Measurements from ENCODE around the gene FCN3. TPM values are rescaled to one million over a fixed set of nuclear protein-coding genes. Genes with fewer than 3 reads are reported as not detected.

FCN3 gene
- total and polyA plus RNA-seq, 9 of the 15 experiments (the other 6 are each of a cell fraction or from before 2014, with no cell fraction given) = 0.49 TPM; not detected in 8

- Histone ChIP-seq H3K4me3 (no peak overlapping the region), H3K36me3 (ENCODE audit: control insufficient read depth, insufficient read depth, low read length) (peaks cover 84% of the 10 kb centered on the region), H3K9me1 (ENCODE audit: control insufficient read depth, insufficient read depth, low read length) (peaks cover 3% of the 10 kb centered on the region), H3K9me3 (replicated peaks; ENCODE audit: control insufficient read depth, insufficient read depth, low read depth, low read length) (no peaks in the 10 kb centered on the region), H3K4me2 (ENCODE audit: insufficient read depth, low read length) (no peak overlapping the region), H3K27me3 (ENCODE audit: control insufficient read depth in 2 of 2, insufficient read depth in 2 of 2, low read length in 2 of 2) (no peaks in the 10 kb centered on the region), H3K27ac (ENCODE audit: extremely low read depth, low read depth, low read length) (no peak overlapping the region; the same call in 2 of the 3 replicates), H2AFZ (ENCODE audit: low read depth, low read length) (no peak overlapping the region), H3K4me1 (replicated peaks in 1 of 2; ENCODE audit: control insufficient read depth in 2 of 2, insufficient read depth in 2 of 2, low read length in 2 of 2) (no peaks in the 10 kb centered on the region; a peak in 1 of 5 replicates), H3K9ac (ENCODE audit: insufficient read depth in 1 of 2, low read depth in 2 of 2, low read length in 2 of 2) (no peak overlapping the region), H4K20me1 (replicated peaks; ENCODE audit: control insufficient read depth, insufficient read depth, low read length) (no peaks in the 10 kb centered on the region), H3K79me2 (ENCODE audit: control insufficient read depth, insufficient read depth, low read length) (peaks cover 15% of the 10 kb centered on the region; the same call in 2 of the 3 replicates)
- BruUV-seq (replicated peaks) = no TSS peak
- CTCF ChIA-PET (ENCODE audit: low intra/inter-chr PET ratio) = interaction anchor here (0.5 to 2.4 kb wide), 2 partner anchors 190 to 1466 kb away, joined by 3 to 21 read pairs; no protein-coding TSS in a partner anchor
- POLR2A ChIA-PET = interaction anchor here (0.6 to 1.2 kb wide), 8 partner anchors 9 to 141 kb away, joined by 3 to 8 read pairs (median 4); partner anchors contain the start of gene WASF2
- FAIRE-seq (peak; percentile 65), ATAC-seq (peak; percentile 89), DNase-seq (ENCODE audit: extremely low read depth in 1 of 4, low spot score in 3 of 4) (peak; percentile 63 to 79 (median 77))
- 58% methylated on average over 3 of the region's 3 CpGs for WGBS (ENCODE audit: insufficient coverage, low coverage, missing lambda C conversion rate)
- in situ Hi-C loops (cut with MboI) = no loop called here
- intact Hi-C loops (cut with micrococcal nuclease) = loop anchor here (5.0 kb wide), 2 partner anchors 76 to 191 kb away; partner anchors contain the start of gene WASF2
- no peak for TF ChIP-seq KLF6 (CRISPR knock-in tag; IDR thresholded peaks at IDR 0.05; ENCODE audit: borderline replicate concordance)
- 0 out of 2 replicates have a peak, but pooled peaks have one; percentile 22 for TF ChIP-seq SPI1 (IDR thresholded peaks at IDR 0.05; ENCODE audit: borderline replicate concordance, low read depth, low read length)
- peak; percentile 45; the same call in 1 of the 2 replicates for TF ChIP-seq ARID3A (IDR thresholded peaks at IDR 0.05; ENCODE audit: borderline replicate concordance, low read depth, low read length)
- no peak for TF ChIP-seq STAT5B (CRISPR knock-in tag; IDR thresholded peaks at IDR 0.05)
- no peak for TF ChIP-seq ARNT (IDR thresholded peaks at IDR 0.05)
- TF ChIP-seq ETS2 (tag; IDR thresholded peaks at IDR 0.05; ENCODE audit: borderline replicate concordance, poor library complexity, severe bottlenecking) = no peak
- no peak for TF ChIP-seq SRSF7 (optimal IDR thresholded peaks at IDR 0.05; ENCODE audit: low read depth, low read length)
- no peak for TF ChIP-seq L3MBTL2 (IDR thresholded peaks at IDR 0.05)
- TF ChIP-seq CTCFL (IDR thresholded peaks at IDR 0.05; ENCODE audit: borderline replicate concordance, insufficient read depth, low read depth, low read length, poor library complexity, severe bottlenecking) = peak; percentile 33
- no peak for TF ChIP-seq TARDBP (IDR thresholded peaks at IDR 0.05)
- TF ChIP-seq POLR2AphosphoS5 (IDR thresholded peaks at IDR 0.05; ENCODE audit: control insufficient read depth, insufficient read depth, low read depth, low read length) = 0 out of 2 replicates have a peak, but pooled peaks have one; percentile 14
- 0 out of 2 replicates have a peak, but pooled peaks have one; percentile 48 for TF ChIP-seq ZZZ3 (IDR thresholded peaks at IDR 0.05)
- no peak for TF ChIP-seq HDAC2 (IDR thresholded peaks at IDR 0.05)
- TF ChIP-seq CBFA2T2 (conservative IDR thresholded peaks at IDR 0.05) = no peak
- TF ChIP-seq CHD1 (IDR thresholded peaks at IDR 0.05; ENCODE audit: low read length) = no peak
- TF ChIP-seq RCOR1 (IDR thresholded peaks at IDR 0.05; ENCODE audit: borderline replicate concordance in 1 of 2, low read depth in 2 of 2, low read length in 2 of 2) = 0 out of 4 replicates have a peak, but pooled peaks of 1 of the 2 experiments have one; percentile 39
- no peak for TF ChIP-seq NCOA4 (IDR thresholded peaks at IDR 0.05; ENCODE audit: partially characterized antibody)
These were observed 41.9 kb upstream of the FCN3 start for GRCh38 chr1:27416387-27417111.
